Activated T-helper 2 cell treated with anti-CD3 and anti-CD28 coated beads, Interferon-gamma antibody, Interleukin-2, Interleukin-4, amounts not matched to agents 10 μg/mL and 5 μg/mL and 100 μg/mL, durations not matched to agents 14 hours and 24 hours and 36 hours (primary cell): Measurements from ENCODE around the gene ZNF419. TPM values are rescaled to one million over a fixed set of nuclear protein-coding genes. Genes with fewer than 3 reads are reported as not detected.
"Not testable (repeated sequence)": the region's sequence is repeated elsewhere in the genome, so short reads cannot be mapped to it uniquely, and the experiment has no call there.

Experiments
- DNase-seq: peaks from one replicate; pipeline ENCODE4 v3.0.0; 2021; ENCODE audit warnings: low spot score
- H3K27ac Mint-ChIP-seq: one replicate; pipeline ENCODE4 v1.8.0; 2021; ENCODE audit warnings: mixed read lengths
- H3K27me3 Mint-ChIP-seq: one replicate; pipeline ENCODE4 v1.8.0; 2021; ENCODE audit warnings: low read depth, mixed read lengths
- H3K36me3 Mint-ChIP-seq: one replicate; pipeline ENCODE4 v1.8.0; 2021; ENCODE audit warnings: low read depth, mixed read lengths
- H3K4me1 Mint-ChIP-seq: one replicate; pipeline ENCODE4 v1.8.0; 2021; ENCODE audit warnings: low read depth, mixed read lengths
- H3K4me3 Mint-ChIP-seq: one replicate; pipeline ENCODE4 v1.8.0; 2021; ENCODE audit warnings: low read depth, mild to moderate bottlenecking, moderate library complexity, mixed read lengths
- H3K9me3 Mint-ChIP-seq: one replicate; pipeline ENCODE4 v1.8.0; 2021; ENCODE audit warnings: mixed read lengths
- intact Hi-C: fragments of 100-400 bp; cut with micrococcal nuclease; formaldehyde crosslinking; loops from one replicate; pipeline ENCODE4 v1.15.1; 2023
- total RNA-seq: library from RNA; stranded (reverse); gene quantifications from 2 replicates; pipeline ENCODE4 v1.2.3, GENCODE V29; 2022

Gene ZNF419
- 4.8 and 5.1 TPM in 2 replicates for total RNA-seq

DNA sequence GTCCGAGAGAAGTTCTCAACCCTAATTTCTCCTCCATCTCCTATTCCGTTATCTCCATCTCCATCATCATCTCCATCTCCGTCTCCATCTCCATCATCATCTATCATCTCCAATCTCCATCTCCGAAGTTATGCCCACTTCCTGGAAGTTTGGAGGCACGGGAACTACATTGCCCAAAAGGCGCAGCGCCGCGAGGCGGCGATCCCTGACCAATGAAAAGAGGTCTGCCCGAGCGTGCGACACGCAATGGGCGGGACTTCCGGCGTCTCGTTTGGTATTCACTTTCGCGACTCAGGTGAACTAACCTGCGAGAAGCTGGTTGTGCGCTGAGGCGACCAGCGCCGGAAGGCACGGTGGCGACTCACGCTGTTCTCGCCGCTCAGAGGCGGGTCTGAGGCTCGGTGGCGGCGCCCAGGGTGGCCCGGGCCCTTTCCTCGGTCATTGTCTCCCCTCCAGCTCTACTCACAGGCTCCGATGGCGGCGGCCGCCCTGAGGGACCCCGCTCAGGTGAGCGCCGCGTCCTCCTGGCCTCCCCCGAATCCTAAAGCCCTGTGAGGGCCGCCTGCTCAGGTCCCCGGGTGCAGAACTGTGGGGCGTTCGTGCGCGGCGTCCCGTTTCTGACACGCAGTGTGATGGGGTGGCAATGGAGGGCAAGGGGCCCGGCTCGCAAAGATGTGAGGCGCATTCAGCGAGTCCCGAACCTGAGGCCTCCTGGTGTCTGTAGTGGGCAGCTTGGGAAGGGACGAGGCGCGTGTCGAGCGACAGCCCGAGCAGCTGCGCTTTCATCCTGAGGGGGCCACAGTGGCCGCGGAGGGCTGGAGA is at the start of gene ZNF419:
ZNF419 (plus strand) TSS at position 274 of the 822 bp plus-strand sequence; CDS start at position 475, 201 bp downstream.
- intact Hi-C loops, result loop anchor here (1.0 to 5.0 kb wide), 3 partner anchors 12 to 90 kb away; partner anchors contain the start of genes ZNF416, ZNF549 and ZNF773
- H3K27ac Mint-ChIP-seq, H3K27me3 Mint-ChIP-seq, H3K4me1 Mint-ChIP-seq: not testable (repeated sequence)
- peaks cover 43% of the 10 kb centered on the region for H3K36me3 Mint-ChIP-seq
- H3K9me3 Mint-ChIP-seq, result peaks cover 37% of the 10 kb centered on the region
- H3K4me3 Mint-ChIP-seq, result peak within 1 kb of the TSS; percentile 78
- DNase-seq, result peak; percentile 85

DNA sequence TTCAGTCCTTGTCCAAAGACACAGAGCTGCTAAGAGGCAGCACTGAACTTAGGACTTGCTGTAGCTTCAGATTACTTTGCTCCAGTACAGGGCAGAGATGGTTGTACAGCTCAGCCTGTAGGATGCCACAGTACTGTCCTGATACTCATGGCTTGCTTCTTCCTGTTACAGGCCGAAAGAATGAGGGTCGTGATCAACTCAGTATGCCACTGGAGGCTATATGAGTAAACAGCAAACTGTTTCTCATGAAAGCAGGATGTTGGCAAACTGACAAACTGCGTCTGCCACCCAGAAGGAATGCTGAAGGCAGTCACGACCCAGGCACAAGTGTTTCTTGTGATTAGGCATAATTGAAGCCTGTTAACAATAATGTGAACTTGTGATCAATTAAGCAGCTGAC is 49.6 kb upstream of the ZNF419 start:
- no peak for DNase-seq
- peaks cover 61% of the 10 kb centered on the region for H3K9me3 Mint-ChIP-seq
- H3K36me3 Mint-ChIP-seq, result peaks cover 74% of the 10 kb centered on the region
- no peaks in the 10 kb centered on the region for H3K27me3 Mint-ChIP-seq
- no peak overlapping the region for H3K27ac Mint-ChIP-seq
- no peak overlapping the region for H3K4me3 Mint-ChIP-seq
- intact Hi-C loops, result no loop called here
- H3K4me1 Mint-ChIP-seq, result peaks cover 16% of the 10 kb centered on the region

DNA sequence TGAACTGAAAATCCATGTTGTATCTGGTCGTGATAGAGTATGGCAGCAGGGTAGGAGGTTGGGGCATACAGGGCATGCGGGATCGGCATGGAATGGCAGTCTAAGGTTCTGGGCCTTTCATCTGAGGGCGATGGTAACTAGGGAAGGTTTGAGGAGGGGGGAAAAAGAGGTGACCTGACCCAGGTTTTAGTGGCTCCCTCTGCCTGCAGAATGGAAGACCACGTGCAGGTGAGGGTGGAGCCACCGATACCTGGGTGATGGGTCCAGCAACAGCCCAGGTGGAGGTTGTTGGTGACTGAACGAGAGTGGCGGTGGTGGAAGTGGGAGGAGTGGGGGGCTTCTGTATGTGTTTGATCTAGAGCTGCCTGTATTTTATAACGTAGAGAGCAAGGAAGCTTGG is 48.6 kb upstream of the ZNF419 start:
- DNase-seq, result no peak
- Mint-ChIP-seq H3K27ac (no peak overlapping the region), H3K4me3 (no peak overlapping the region), H3K36me3 (peaks cover 82% of the 10 kb centered on the region), H3K9me3 (peaks cover 63% of the 10 kb centered on the region), H3K4me1 (peaks cover 16% of the 10 kb centered on the region), H3K27me3 (no peaks in the 10 kb centered on the region)
- intact Hi-C loops, result no loop called here

DNA sequence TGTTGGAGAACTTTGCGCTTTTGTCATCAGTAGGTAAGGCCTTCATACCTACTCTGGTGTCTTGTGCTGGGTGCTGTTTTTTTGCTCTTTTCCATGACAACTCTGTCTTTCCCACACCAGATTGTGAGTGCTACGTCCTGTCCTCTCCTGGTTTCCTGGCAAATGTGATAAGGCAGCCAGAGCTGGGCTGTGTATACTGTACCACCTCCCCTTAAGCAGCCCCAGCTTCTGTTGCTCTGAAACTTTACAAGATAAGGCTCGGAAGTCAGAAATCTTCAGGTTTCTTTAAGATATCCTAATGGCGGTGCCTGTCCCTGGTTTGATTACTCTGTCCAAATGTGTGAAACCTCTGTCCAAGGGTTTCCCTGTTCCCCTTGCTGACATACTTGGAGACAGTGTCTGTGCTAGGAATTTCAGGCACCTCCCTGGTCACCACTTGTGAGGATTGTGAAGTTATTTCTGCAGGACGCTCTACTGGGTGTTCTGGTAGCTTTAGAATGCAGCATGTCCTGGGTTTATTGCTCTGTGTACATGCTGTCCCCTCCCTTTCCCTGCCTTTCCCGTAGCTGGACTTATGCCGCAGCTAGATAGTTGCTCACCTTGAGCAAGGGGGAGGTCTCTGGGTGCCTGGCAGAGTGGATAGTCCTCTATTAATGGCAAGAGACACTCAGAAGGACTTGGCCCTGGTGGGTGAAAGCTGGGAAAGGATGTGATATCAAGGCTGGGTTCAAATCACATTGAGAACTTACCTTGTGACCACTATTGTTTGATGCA is 45.4 kb upstream of the ZNF419 start:
- no peaks in the 10 kb centered on the region for H3K27me3 Mint-ChIP-seq

DNA sequence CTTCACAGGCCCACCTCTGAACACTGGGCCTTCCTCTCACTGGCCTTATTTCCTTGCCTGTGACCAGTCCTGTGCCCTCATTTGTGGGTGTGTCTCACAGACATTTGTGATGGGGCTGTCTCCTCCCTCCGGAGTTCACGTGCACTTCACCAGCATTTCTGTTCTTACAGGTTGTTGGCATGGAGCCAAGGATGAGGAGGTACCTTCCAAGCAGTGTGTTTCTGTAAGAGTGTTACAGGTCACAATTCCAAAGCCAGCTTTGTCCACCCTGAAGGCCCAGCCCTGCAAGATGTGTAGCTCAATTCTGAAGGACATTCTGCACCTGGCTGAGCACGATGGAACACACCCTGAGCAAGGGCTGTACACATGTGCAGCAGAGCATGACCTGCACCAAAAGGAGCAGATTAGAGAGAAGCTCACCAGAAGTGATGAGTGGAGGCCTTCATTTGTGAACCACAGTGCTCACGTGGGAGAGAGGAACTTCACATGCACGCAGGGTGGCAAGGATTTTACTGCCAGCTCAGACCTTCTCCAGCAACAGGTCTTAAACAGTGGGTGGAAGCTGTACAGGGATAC is 44.3 kb upstream of the ZNF419 start:
- H3K27me3 Mint-ChIP-seq, result no peaks in the 10 kb centered on the region
- H3K27ac Mint-ChIP-seq, result no peak overlapping the region
- H3K4me1 Mint-ChIP-seq, result no peaks in the 10 kb centered on the region
- intact Hi-C loops, result no loop called here
- DNase-seq, result no peak
- peaks cover 72% of the 10 kb centered on the region for H3K9me3 Mint-ChIP-seq
- H3K4me3 Mint-ChIP-seq, result no peak overlapping the region
- H3K36me3 Mint-ChIP-seq, result peaks cover 75% of the 10 kb centered on the region

More for the DNA sequence above, 45.4 kb upstream of the ZNF419 start:
- Mint-ChIP-seq H3K4me3 (no peak overlapping the region), H3K9me3 (peaks cover 72% of the 10 kb centered on the region), H3K4me1 (no peaks in the 10 kb centered on the region), H3K36me3 (peaks cover 81% of the 10 kb centered on the region), H3K27ac (no peak overlapping the region)
- no peak for DNase-seq
- intact Hi-C loops, result no loop called here

DNA sequence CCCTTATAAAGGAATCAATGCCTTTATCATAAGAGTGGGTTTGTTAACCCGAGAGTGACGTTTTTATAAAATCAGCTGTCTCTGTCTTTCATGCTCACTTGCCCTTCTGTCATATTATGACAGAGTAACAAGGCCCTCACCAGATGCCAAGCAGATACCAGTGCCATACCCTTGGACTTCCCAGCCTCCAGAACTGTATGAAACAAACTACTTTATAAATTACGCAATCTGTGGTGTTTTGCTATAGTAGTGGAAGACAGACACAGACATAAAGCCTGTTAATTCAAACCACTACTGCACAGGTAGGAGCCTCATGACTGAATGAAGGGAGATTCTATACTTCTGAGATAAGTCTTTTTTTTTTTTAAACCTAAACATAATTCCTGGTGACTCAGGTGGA is 35.2 kb upstream of the ZNF419 start:
- H3K9me3 Mint-ChIP-seq, result peaks cover 51% of the 10 kb centered on the region
- no peak for DNase-seq
- H3K27me3 Mint-ChIP-seq, result no peaks in the 10 kb centered on the region
- no peak overlapping the region for H3K4me3 Mint-ChIP-seq
- no peaks in the 10 kb centered on the region for H3K4me1 Mint-ChIP-seq
- intact Hi-C loops, result no loop called here
- H3K27ac Mint-ChIP-seq, result no peak overlapping the region
- peaks cover 6% of the 10 kb centered on the region for H3K36me3 Mint-ChIP-seq

DNA sequence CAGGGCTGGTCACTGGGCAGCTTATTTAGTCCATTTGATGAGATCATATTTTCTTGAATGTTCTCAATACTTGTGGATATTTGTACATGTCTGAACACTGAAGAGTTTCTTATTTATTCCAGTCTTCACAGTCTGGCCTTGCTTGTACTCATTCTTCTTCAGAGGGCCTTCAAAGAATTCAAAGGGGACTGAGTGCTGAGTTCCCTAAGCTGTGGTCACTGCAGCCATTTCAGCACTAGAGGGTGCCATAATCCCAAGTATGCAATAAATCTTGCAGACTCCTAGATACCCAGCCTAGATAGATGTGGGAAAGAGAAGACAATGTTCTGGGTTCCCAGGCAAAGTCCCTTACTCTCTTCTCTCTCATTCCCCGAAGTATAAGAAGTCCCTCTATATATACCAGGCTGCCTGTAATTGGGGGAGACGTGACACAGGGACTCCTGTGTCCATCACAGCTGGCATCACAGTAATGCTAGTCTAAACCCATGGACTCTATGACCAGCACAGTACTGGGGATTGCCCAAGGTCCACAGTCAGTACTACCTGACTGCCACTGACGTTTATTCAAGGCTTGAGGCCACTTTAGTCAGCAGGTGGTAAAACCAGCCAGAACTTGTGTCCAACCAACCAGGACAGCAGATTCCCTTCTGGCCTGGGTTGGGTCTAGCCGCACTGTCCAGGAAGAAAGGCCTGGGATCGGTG is 21.7 kb upstream of the ZNF419 start:
- Mint-ChIP-seq H3K27ac (no peak overlapping the region), H3K4me1 (no peaks in the 10 kb centered on the region), H3K27me3 (no peaks in the 10 kb centered on the region), H3K9me3 (peaks cover 66% of the 10 kb centered on the region), H3K4me3 (no peak overlapping the region), H3K36me3 (peaks cover 4% of the 10 kb centered on the region)
- DNase-seq, result no peak
- intact Hi-C loops, result no loop called here

DNA sequence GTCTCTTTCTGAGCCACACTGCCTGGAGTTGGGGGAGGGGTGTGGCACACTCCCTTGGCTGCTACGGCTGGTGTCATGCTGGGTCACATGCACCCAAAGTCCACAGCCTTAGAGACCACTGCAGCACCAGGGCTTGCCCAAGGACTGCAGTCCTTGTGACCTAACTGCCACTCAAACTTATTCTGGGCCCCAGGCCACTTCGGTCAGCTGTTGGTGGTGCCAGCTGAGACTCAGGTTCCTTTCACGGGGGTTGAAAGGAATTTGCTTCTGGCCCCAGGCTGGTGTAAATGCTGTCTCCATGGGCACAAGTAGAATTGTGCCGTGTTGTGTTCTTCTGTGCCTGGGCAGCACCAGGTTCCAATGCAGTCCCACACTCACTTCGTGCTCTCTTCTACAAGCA is 21.1 kb upstream of the ZNF419 start:
- no peaks in the 10 kb centered on the region for H3K4me1 Mint-ChIP-seq
- intact Hi-C loops, result no loop called here
- H3K4me3 Mint-ChIP-seq, result no peak overlapping the region
- H3K27ac Mint-ChIP-seq, result no peak overlapping the region
- H3K36me3 Mint-ChIP-seq, result peaks cover 3% of the 10 kb centered on the region
- peaks cover 66% of the 10 kb centered on the region for H3K9me3 Mint-ChIP-seq
- no peak for DNase-seq
- H3K27me3 Mint-ChIP-seq, result no peaks in the 10 kb centered on the region

DNA sequence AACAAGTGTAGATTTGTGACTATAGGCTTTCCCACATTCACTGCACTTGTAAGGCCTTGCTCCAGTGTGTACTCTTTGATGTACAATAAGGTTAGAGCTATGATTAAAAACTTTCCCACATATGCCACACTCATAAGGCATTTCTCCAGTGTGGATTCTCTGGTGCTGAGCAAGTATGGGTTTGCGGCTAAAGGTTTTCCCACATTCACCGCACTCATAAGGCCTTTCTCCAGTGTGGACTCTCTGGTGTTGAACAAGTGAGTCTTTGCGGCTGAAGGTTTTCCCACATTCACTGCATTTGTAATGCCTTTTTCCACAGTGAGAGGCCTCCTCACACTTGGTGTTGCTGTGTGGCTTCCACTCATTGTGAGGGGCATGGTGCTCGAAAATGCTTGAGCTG is 13.9 kb upstream of the ZNF419 start:
- Mint-ChIP-seq H3K27ac (no peak overlapping the region), H3K4me1 (peaks cover 6% of the 10 kb centered on the region), H3K27me3 (no peaks in the 10 kb centered on the region), H3K9me3 (peaks cover 93% of the 10 kb centered on the region), H3K4me3 (no peak overlapping the region), H3K36me3 (peaks cover 48% of the 10 kb centered on the region)
- intact Hi-C loops, result no loop called here
- DNase-seq, result no peak

DNA sequence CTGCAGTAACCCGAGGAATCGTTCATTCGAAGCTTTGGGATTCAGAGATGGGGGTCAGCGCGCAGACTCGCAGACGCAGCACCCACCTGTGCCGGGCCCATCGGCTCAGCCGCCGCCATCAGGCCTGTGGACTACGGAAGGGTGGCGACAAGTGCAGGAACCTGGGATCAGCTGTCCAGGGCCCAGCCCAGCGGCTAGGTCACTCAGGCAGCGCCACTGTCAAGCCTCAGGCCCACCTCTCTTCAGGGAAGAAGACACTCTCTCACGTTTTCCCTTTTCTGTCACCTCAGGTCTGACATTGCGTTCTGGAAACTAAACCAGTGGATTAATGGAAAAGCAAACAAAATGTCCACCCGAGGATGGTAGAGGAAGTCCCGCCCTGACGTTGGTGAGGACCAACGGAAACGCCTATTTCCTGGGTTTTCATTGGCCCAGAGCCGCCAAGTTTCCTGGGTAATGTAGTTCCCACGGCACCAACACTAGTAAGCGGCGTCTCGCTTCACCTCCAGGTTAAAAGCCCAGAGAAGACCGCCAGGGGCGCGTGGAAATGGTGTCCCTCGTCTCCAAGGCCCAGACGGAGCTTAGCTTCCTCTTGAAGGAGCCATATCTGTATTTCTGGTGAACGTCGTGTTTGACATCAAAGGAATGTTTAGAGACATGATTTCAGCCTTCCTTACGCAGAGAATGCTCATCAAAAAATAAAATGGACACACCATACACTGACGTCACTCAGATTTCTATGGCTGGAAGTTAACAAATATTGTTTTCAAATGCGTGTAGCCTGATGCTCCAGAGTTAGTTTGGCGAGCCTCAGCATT is 10.2 kb upstream of the ZNF419 start, which contains the start of gene ZNF772:
ZNF772 (minus strand) TSS at position 376 of the 818 bp plus-strand sequence; CDS start at position 119, 257 bp downstream.
- intact Hi-C loops, result no loop called here
- peaks cover 6% of the 10 kb centered on the region for H3K4me1 Mint-ChIP-seq
- peak within 1 kb of the TSS; percentile 84 for H3K27ac Mint-ChIP-seq
- peak within 1 kb of the TSS; percentile 83 for H3K4me3 Mint-ChIP-seq
- H3K9me3 Mint-ChIP-seq, result peaks cover 72% of the 10 kb centered on the region
- H3K36me3 Mint-ChIP-seq, result peaks cover 45% of the 10 kb centered on the region
- peak; percentile 80 for DNase-seq
- H3K27me3 Mint-ChIP-seq, result no peaks in the 10 kb centered on the region

DNA sequence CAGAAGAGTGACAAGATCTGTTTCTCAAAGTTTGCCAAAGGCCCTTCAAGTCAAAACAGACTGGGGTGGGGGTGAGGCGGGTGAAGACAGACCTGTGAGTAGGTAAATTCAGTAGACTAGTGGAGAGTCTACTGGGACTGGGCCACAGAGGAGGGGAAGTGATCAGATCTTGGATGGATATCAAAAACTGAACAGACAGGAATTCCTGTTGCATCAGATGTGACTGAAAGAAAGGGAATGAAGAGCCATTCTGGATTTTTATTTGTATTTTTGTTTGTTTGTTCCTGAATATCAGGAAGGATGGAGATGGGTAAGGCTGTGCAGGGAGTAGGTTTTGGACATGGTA is 722 bp downstream of the ZNF419 start:
- not testable (repeated sequence) for H3K4me1 Mint-ChIP-seq

DNA sequence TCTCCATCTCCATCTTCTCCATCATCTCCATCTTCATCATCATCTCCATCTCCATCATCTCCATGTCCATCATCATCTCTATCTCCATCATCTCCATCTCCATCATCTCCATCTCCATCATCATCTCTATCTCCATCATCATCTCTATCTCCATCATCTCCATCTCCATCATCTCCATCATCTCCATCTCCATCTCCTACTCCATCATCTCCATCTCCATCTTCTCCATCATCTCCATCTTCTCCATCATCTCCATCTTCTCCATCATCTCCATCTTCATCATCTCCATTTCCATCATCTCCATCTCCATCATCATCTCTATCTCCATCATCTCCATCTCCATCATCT is 11.8 kb downstream of the ZNF419 start:
- intact Hi-C loops, result loop anchor here (1.0 kb wide), 1 partner anchor 12 kb away; the partner anchor contains the start of gene ZNF419
- not testable (repeated sequence) for H3K27me3 Mint-ChIP-seq, DNase-seq
- peak overlapping the region; percentile 47 for H3K27ac Mint-ChIP-seq
- peaks cover 61% of the 10 kb centered on the region for H3K9me3 Mint-ChIP-seq
- H3K36me3 Mint-ChIP-seq, result peaks cover 53% of the 10 kb centered on the region
- peaks cover 16% of the 10 kb centered on the region for H3K4me1 Mint-ChIP-seq
- peak overlapping the region; percentile 76 for H3K4me3 Mint-ChIP-seq

More for the DNA sequence above, 722 bp downstream of the ZNF419 start:
- intact Hi-C loops, result loop anchor here (5.0 kb wide), 2 partner anchors 39 to 89 kb away; partner anchors contain the start of genes ZNF416 and ZNF549
- peak overlapping the region; percentile 78 for H3K4me3 Mint-ChIP-seq
- not testable (repeated sequence) for DNase-seq, H3K27ac Mint-ChIP-seq, H3K27me3 Mint-ChIP-seq
- peaks cover 43% of the 10 kb centered on the region for H3K9me3 Mint-ChIP-seq
- H3K36me3 Mint-ChIP-seq, result peaks cover 49% of the 10 kb centered on the region
